GM23248 (cell line): Measurements from ENCODE around the gene FYB1.

Source experiments
- EZH2 ChIP-seq: fragments of 200-600 bp; sonication (generic); IDR thresholded peaks from 2 replicates; pipeline ENCODE4 v1.6.1; 2018; ENCODE audit warnings: antibody characterized with exemption, mild to moderate bottlenecking; ENCODE audit not compliant: insufficient read depth, poor library complexity, severe bottlenecking
- EZH2phosphoT487 ChIP-seq: fragments of 200-600 bp; sonication (generic); IDR thresholded peaks from 2 replicates; pipeline ENCODE4 v1.6.1; 2018; ENCODE audit warnings: antibody characterized with exemption, moderate library complexity, mild to moderate bottlenecking, low read depth; ENCODE audit not compliant: insufficient read depth

GRCh38 chr5:39209924-39210323 is 9.4 kb downstream of the FYB1 start:
- TF ChIP-seq EZH2phosphoT487 = no peak
- no peak for TF ChIP-seq EZH2
